DND-41 (cell line): Measurements from ENCODE around the gene TMEM132D.

Experiments used
- ATAC-seq: fragments of 200-7000 bp; cut with Tn5 transposase; 3 replicates; pipeline ENCODE4 v1.9.1; 2021; ENCODE audit warnings: low read depth; ENCODE audit not compliant: insufficient read depth
- DNase-seq: peaks from one replicate; pipeline ENCODE4 v3.0.0-alpha.2; 2020
- H2AFZ ChIP-seq: 2 replicates; pipeline ENCODE4 v1.6.0; 2012; ENCODE audit warnings: low read depth, low read length
- H3K27ac ChIP-seq: 2 replicates; pipeline ENCODE4 v1.5.1; 2012; ENCODE audit warnings: low read length, inconsistent platforms
- H3K27me3 ChIP-seq: fragments of 200-600 bp; sonication (generic); 2 replicates; pipeline ENCODE4 v1.6.0; 2012; ENCODE audit warnings: low read length, mild to moderate bottlenecking, inconsistent platforms; ENCODE audit not compliant: insufficient read depth, poor library complexity
- H3K36me3 ChIP-seq: 2 replicates; pipeline ENCODE4 v1.5.1; 2012; ENCODE audit warnings: low read length, inconsistent platforms; ENCODE audit not compliant: insufficient read depth
- H3K4me1 ChIP-seq: 2 replicates; pipeline ENCODE4 v1.5.1; 2012; ENCODE audit warnings: mild to moderate bottlenecking, low read length; ENCODE audit not compliant: insufficient read depth
- H3K4me2 ChIP-seq: 2 replicates; pipeline ENCODE4 v1.6.0; 2012; ENCODE audit warnings: mild to moderate bottlenecking, moderate library complexity, low read length, inconsistent platforms; ENCODE audit not compliant: insufficient read depth
- H3K4me3 ChIP-seq, 2 experiments: fragments of 200-600 bp in 1 of 2; shearing (Covaris generic) in 1 of 2; 2 replicates each; pipeline ENCODE4 v1.5.1; 2012 to 2016; ENCODE audit warnings: inconsistent platforms in 2 of 2, low read length in 2 of 2, mild to moderate bottlenecking in 2 of 2, low read depth in 1 of 2, moderate library complexity in 1 of 2
- H3K79me2 ChIP-seq: 2 replicates; pipeline ENCODE4 v1.6.0; 2012; ENCODE audit warnings: low read length, inconsistent platforms; ENCODE audit not compliant: insufficient read depth
- H3K9ac ChIP-seq: 2 replicates; pipeline ENCODE4 v1.6.0; 2012; ENCODE audit warnings: low read depth, mild to moderate bottlenecking, inconsistent platforms, low read length, moderate library complexity
- H3K9me3 ChIP-seq: 2 replicates; pipeline ENCODE4 v1.5.1; 2012; ENCODE audit warnings: low read length, moderate library complexity, mild to moderate bottlenecking, inconsistent platforms; ENCODE audit not compliant: insufficient read depth, severe bottlenecking
- H4K20me1 ChIP-seq: 2 replicates; pipeline ENCODE4 v1.6.0; 2012; ENCODE audit warnings: low read length; ENCODE audit not compliant: insufficient read depth
- EZH2 ChIP-seq: IDR thresholded peaks from 3 replicates; pipeline ENCODE4 v1.6.1; 2012; ENCODE audit warnings: borderline replicate concordance, low read depth, mild to moderate bottlenecking, moderate library complexity, low read length, inconsistent platforms; ENCODE audit not compliant: severe bottlenecking
- TF ChIP-seq, protein P1 (sequence below): IDR thresholded peaks from 2 replicates; pipeline ENCODE4 v1.5.1; 2012; ENCODE audit warnings: borderline replicate concordance, low read length, moderate library complexity, mild to moderate bottlenecking; ENCODE audit not compliant: poor library complexity, severe bottlenecking; ENCODE audit errors: extremely low read depth

Gene TMEM132D

DNA sequence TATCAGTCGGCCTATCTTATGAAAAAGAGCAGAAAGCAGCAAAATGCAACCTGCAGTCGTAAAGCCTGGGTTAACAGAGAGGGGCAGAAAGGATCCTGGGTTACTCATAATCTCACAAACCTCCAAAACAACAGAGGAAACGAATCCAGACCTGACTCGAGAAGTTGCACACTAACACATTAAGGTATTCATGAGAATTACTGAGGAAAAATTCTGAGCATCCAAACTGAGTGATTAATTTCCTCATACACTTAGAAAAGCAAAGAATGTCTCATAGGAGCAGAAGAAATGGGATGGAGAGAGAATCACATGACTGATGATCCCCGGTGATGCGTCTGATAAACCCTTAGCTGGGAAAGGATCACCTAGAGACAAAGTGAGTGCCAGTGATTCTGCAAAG, 272.5 kb downstream of the TMEM132D start:
- TF ChIP-seq EZH2: no peak
- TF ChIP-seq, protein P1, sequence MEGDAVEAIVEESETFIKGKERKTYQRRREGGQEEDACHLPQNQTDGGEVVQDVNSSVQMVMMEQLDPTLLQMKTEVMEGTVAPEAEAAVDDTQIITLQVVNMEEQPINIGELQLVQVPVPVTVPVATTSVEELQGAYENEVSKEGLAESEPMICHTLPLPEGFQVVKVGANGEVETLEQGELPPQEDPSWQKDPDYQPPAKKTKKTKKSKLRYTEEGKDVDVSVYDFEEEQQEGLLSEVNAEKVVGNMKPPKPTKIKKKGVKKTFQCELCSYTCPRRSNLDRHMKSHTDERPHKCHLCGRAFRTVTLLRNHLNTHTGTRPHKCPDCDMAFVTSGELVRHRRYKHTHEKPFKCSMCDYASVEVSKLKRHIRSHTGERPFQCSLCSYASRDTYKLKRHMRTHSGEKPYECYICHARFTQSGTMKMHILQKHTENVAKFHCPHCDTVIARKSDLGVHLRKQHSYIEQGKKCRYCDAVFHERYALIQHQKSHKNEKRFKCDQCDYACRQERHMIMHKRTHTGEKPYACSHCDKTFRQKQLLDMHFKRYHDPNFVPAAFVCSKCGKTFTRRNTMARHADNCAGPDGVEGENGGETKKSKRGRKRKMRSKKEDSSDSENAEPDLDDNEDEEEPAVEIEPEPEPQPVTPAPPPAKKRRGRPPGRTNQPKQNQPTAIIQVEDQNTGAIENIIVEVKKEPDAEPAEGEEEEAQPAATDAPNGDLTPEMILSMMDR: no peak
- H3K27me3 ChIP-seq: no peaks in the 10 kb centered on the region
- DNase-seq: no peak
- no peaks in the 10 kb centered on the region for H3K36me3 ChIP-seq
- H3K9me3 ChIP-seq: no peaks in the 10 kb centered on the region
- no peaks in the 10 kb centered on the region for H4K20me1 ChIP-seq
- H3K4me3 ChIP-seq: no peak overlapping the region
- no peak overlapping the region for H3K9ac ChIP-seq
- H3K79me2 ChIP-seq: no peaks in the 10 kb centered on the region
- peaks cover 44% of the 10 kb centered on the region for H3K4me1 ChIP-seq
- H3K27ac ChIP-seq: no peak overlapping the region
- ATAC-seq: no peak
- no peak overlapping the region for H2AFZ ChIP-seq
- no peak overlapping the region for H3K4me2 ChIP-seq

DNA sequence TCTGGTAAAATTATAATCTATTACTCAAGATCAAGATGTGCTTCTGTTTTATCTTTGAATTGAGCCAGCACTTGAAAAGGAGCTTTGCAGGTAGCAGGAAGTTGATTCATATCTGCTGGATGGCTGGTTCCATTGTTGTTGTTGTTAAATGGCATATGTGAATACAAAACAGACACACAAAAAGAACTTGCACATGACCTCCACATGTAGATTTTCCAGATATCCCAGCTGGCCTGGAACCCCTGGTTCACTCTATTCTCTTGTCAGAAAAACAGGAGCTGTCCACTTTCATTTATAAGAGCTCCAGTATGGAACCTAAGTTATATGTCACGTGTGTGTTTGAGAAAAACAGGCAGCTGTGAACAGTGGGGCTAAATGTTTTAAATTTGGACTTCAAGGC, 273.9 kb downstream of the TMEM132D start:
- no peaks in the 10 kb centered on the region for H4K20me1 ChIP-seq
- DNase-seq (peak; percentile 15), ATAC-seq (peak; percentile 57)

DNA sequence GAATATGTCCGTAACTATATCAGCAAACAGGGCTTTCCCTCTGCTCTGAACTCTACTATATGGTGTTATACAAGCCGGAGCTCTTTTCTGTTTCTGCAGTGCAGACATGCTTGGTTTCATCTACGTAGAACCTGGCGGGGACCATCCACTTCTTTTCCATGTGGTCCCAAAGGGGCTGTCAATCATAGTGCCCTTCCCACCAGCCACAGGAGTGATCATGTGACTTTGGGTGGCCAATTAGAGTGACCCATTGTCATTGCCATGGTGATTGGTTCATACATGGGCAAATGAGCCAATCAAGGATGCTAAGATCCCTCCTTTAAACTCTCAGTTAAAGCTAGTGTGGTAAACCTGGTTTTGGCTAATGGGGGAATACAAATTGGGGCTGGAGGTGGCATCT, 281.3 kb downstream of the TMEM132D start:
- Histone ChIP-seq H3K4me2 (no peak overlapping the region), H4K20me1 (no peaks in the 10 kb centered on the region), H3K4me1 (no peaks in the 10 kb centered on the region), H3K79me2 (no peaks in the 10 kb centered on the region), H3K27ac (no peak overlapping the region), H3K9ac (no peak overlapping the region), H3K9me3 (no peaks in the 10 kb centered on the region), H3K27me3 (no peaks in the 10 kb centered on the region), H3K4me3 (no peak overlapping the region), H2AFZ (no peak overlapping the region), H3K36me3 (no peaks in the 10 kb centered on the region)
- ATAC-seq (no peak), DNase-seq (no peak)
- TF ChIP-seq, protein P1: no peak
- no peak for TF ChIP-seq EZH2

More for the DNA sequence above, 273.9 kb downstream of the TMEM132D start:
- H3K4me1 ChIP-seq: peaks cover 31% of the 10 kb centered on the region
- no peak overlapping the region for H3K4me3 ChIP-seq
- no peaks in the 10 kb centered on the region for H3K27me3 ChIP-seq
- H3K79me2 ChIP-seq: no peaks in the 10 kb centered on the region
- TF ChIP-seq, protein P1: no peak
- no peak for TF ChIP-seq EZH2
- H3K9ac ChIP-seq: no peak overlapping the region
- peak overlapping the region; percentile 37 for H3K27ac ChIP-seq
- no peaks in the 10 kb centered on the region for H3K9me3 ChIP-seq
- no peak overlapping the region for H2AFZ ChIP-seq
- no peak overlapping the region for H3K4me2 ChIP-seq
- no peaks in the 10 kb centered on the region for H3K36me3 ChIP-seq

DNA sequence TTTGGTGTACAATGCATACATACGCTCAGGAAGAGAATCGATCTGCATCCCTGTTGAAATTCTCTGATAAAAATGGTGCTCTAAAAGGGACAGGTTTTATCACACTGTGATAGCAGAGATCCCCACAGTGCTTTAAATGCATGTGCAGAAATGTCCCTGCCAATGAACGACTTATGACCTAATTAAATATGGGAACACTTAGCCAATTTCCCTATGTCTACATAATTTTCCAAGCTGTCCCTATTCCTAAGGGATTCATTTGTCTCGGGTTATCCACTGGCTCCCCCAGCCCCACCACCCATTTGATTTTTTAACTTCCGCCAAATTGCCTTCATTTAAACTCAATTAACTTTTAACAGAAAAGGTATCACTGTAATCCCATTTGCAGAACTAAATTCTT, 284.6 kb downstream of the TMEM132D start:
- no peak overlapping the region for H3K9ac ChIP-seq
- ATAC-seq: no peak
- H3K79me2 ChIP-seq: no peaks in the 10 kb centered on the region
- H3K4me2 ChIP-seq: no peak overlapping the region
- no peaks in the 10 kb centered on the region for H3K4me1 ChIP-seq
- H3K36me3 ChIP-seq: no peaks in the 10 kb centered on the region
- H4K20me1 ChIP-seq: no peaks in the 10 kb centered on the region
- H3K27ac ChIP-seq: no peak overlapping the region
- DNase-seq: no peak
- H3K27me3 ChIP-seq: no peaks in the 10 kb centered on the region
- no peak overlapping the region for H2AFZ ChIP-seq
- no peaks in the 10 kb centered on the region for H3K9me3 ChIP-seq
- TF ChIP-seq, protein P1: no peak
- TF ChIP-seq EZH2: no peak
- H3K4me3 ChIP-seq: no peak overlapping the region
